ENCODE results near the gene ARID1A. TPM values are rescaled to one million over a fixed set of nuclear protein-coding genes. Genes with fewer than 3 reads are reported as not detected.

ARID1A gene
- total and polyA plus RNA-seq, 9 of the 15 experiments (the other 6 are each of a cell fraction or from before 2014, with no cell fraction given) = 8.3 to 88.3 (median 22.5) TPM

- TF ChIP-seq GABPA (tag; conservative IDR thresholded peaks at IDR 0.05; ENCODE audit: low read depth) (peak; percentile 95), RBM25 (IDR thresholded peaks at IDR 0.05; ENCODE audit: low read depth, low read length, severe bottlenecking) (no peak), RFX7 (CRISPR knock-in tag; IDR thresholded peaks at IDR 0.05) (no peak; the same call in 1 of the 2 replicates), ETS1 (conservative IDR thresholded peaks at IDR 0.05; ENCODE audit: control insufficient read depth, low read depth, low read length) (peak; percentile 81), MEIS2 (IDR thresholded peaks at IDR 0.05; ENCODE audit: partially characterized antibody) (peak; percentile 84), CBFA2T3 (IDR thresholded peaks at IDR 0.05) (no peak), ZNF24 (IDR thresholded peaks at IDR 0.05) (peak; percentile 38; the same call in 1 of the 2 replicates), POLR2B (IDR thresholded peaks at IDR 0.05; ENCODE audit: low read depth, partially characterized antibody) (peak; percentile 67), ELF2 (CRISPR knock-in tag; IDR thresholded peaks at IDR 0.05) (no peak; the same call in 1 of the 2 replicates), FIP1L1 (IDR thresholded peaks at IDR 0.05; ENCODE audit: low read depth, low read length, poor library complexity, severe bottlenecking) (peak; percentile 35), L3MBTL2 (IDR thresholded peaks at IDR 0.05) (peak; percentile 81), RNF219 (CRISPR knock-in tag; IDR thresholded peaks at IDR 0.05) (0 out of 2 replicates have a peak, but pooled peaks have one; percentile 71), HNRNPUL1 (IDR thresholded peaks at IDR 0.05; ENCODE audit: low read length) (no peak), BDP1 (IDR thresholded peaks at IDR 0.05; ENCODE audit: insufficient read depth, insufficient read length) (no peak), KDM2B (CRISPR knock-in tag; IDR thresholded peaks at IDR 0.05) (0 out of 2 replicates have a peak, but pooled peaks have one; percentile 61), TOE1 (IDR thresholded peaks at IDR 0.05; ENCODE audit: borderline replicate concordance) (peak; percentile 34; the same call in 1 of the 2 replicates), TOE1 (CRISPR knock-in tag; IDR thresholded peaks at IDR 0.05; ENCODE audit: borderline replicate concordance, low read depth) (no peak), ZNF696 (CRISPR knock-in tag; conservative IDR thresholded peaks at IDR 0.05) (no peak), ZNF3 (CRISPR knock-in tag; IDR thresholded peaks at IDR 0.05) (no peak), POLR2A (conservative IDR thresholded peaks at IDR 0.05) (peak; percentile 88), FOXJ3 (CRISPR knock-in tag; IDR thresholded peaks at IDR 0.05) (no peak), RAD51 (IDR thresholded peaks at IDR 0.05; ENCODE audit: borderline replicate concordance, low read depth) (no peak), TEAD1 (CRISPR knock-in tag; IDR thresholded peaks at IDR 0.05) (peak in 1 of 2 experiments; percentile 74; a peak in 2 of 4 replicates), JUND (IDR thresholded peaks at IDR 0.05; ENCODE audit: borderline replicate concordance, low read depth, low read length) (no peak; the same call in 1 of the 2 replicates), JUND (tag; IDR thresholded peaks at IDR 0.05; ENCODE audit: borderline replicate concordance, low read depth, low read length) (no peak; the same call in 2 of the 3 replicates), MED1 (CRISPR knock-in tag; IDR thresholded peaks at IDR 0.05; ENCODE audit: borderline replicate concordance) (no peak), STAT5A (IDR thresholded peaks at IDR 0.05; ENCODE audit: borderline replicate concordance, low read length) (0 out of 2 replicates have a peak, but pooled peaks have one; percentile 6)
Observed at GRCh38 chr1:26787706-26788514, 92.1 kb downstream of the ARID1A start, which contains the start of gene PIGV (continued).

Measured in K562 (cell line).